NOMO-1 (cell line): ENCODE measurements around the gene HTRA1.

ENCODE experiments used
- DNase-seq, 2 experiments: peaks; one replicate each; lab custom pipeline; 2025; ENCODE audit not compliant: unreplicated experiment in 2 of 2; lab: John Stamatoyannopoulos, UW

The HTRA1 gene

GRCh38 chr10:122461367-122461728 is at the start of gene HTRA1:
Gene HTRA1, plus strand, starts transcription at chr10:122461553. Its CDS starts 100 bp downstream, at chr10:122461653.
- no peak for DNase-seq

- no peak for DNase-seq
Observed at GRCh38 chr10:122413327-122413726, 48.0 kb upstream of the HTRA1 start.

- no peak for DNase-seq
Observed at GRCh38 chr10:122417667-122418066, 43.7 kb upstream of the HTRA1 start.

GRCh38 chr10:122419016-122419415 is 42.3 kb upstream of the HTRA1 start:
- no peak for DNase-seq

- DNase-seq, result no peak
Observed at GRCh38 chr10:122419876-122420623, 41.3 kb upstream of the HTRA1 start.

- DNase-seq, result no peak
Observed at GRCh38 chr10:122420624-122421007, 40.7 kb upstream of the HTRA1 start.

- no peak for DNase-seq
Observed at GRCh38 chr10:122421054-122421625, 40.2 kb upstream of the HTRA1 start.

GRCh38 chr10:122421742-122422141 is 39.6 kb upstream of the HTRA1 start:
- no peak for DNase-seq

GRCh38 chr10:122422266-122422989 is 38.9 kb upstream of the HTRA1 start:
- no peak for DNase-seq

- DNase-seq, result no peak
Observed at GRCh38 chr10:122424059-122424458, 37.3 kb upstream of the HTRA1 start.

GRCh38 chr10:122426829-122427228 is 34.5 kb upstream of the HTRA1 start:
- no peak for DNase-seq

GRCh38 chr10:122427280-122427679 is 34.1 kb upstream of the HTRA1 start:
- DNase-seq, result no peak

GRCh38 chr10:122435212-122435827 is 26.0 kb upstream of the HTRA1 start:
- peak in 1 of 2 experiments; percentile 43 for DNase-seq

GRCh38 chr10:122441961-122442360 is 19.4 kb upstream of the HTRA1 start:
- DNase-seq, result no peak

- DNase-seq, result no peak
Observed at GRCh38 chr10:122445469-122445868, 15.9 kb upstream of the HTRA1 start.

GRCh38 chr10:122445904-122446303 is 15.4 kb upstream of the HTRA1 start:
- no peak for DNase-seq

GRCh38 chr10:122446668-122447423 is 14.5 kb upstream of the HTRA1 start:
- DNase-seq, result no peak

GRCh38 chr10:122448600-122448999 is 12.8 kb upstream of the HTRA1 start:
- DNase-seq, result no peak

GRCh38 chr10:122449153-122449552 is 12.2 kb upstream of the HTRA1 start:
- DNase-seq, result no peak

GRCh38 chr10:122450353-122450990 is 10.9 kb upstream of the HTRA1 start:
- DNase-seq, result no peak
